Calu3 (cell line): Measurements from ENCODE around the gene PRPF6. TPM values are rescaled to one million over a fixed set of nuclear protein-coding genes. Genes with fewer than 3 reads are reported as not detected.
"Not testable (repeated sequence)": the region's sequence is repeated elsewhere in the genome, so short reads cannot be mapped to it uniquely, and the experiment has no call there.

Experiments
- BruUV-seq: library from RNA; stranded (reverse); fragments of 400-500 nt; replicated peaks from 2 replicates; lab custom pipeline; 2021; lab: Mats Ljungman, UMichigan
- CTCF ChIA-PET: fragments of 300-600 bp; sonication (Branson Sonifier 250); formaldehyde crosslinking; loops from one replicate; lab custom pipeline; 2022; ENCODE audit warnings: antibody characterized with exemption; lab: Charles Lee
- DNase-seq: peaks from one replicate; pipeline ENCODE4 v3.0.0; 2022
- H3K27ac Mint-ChIP-seq: one replicate; pipeline ENCODE4 v1.8.0; 2022; ENCODE audit warnings: mixed read lengths; ENCODE audit not compliant: unreplicated experiment
- H3K27me3 Mint-ChIP-seq: one replicate; pipeline ENCODE4 v1.8.0; 2022; ENCODE audit warnings: mixed read lengths; ENCODE audit not compliant: unreplicated experiment
- H3K36me3 Mint-ChIP-seq: one replicate; pipeline ENCODE4 v1.8.0; 2022; ENCODE audit warnings: mild to moderate bottlenecking, moderate library complexity, mixed read lengths; ENCODE audit not compliant: insufficient read depth, unreplicated experiment
- H3K4me1 Mint-ChIP-seq: one replicate; pipeline ENCODE4 v1.8.0; 2022; ENCODE audit warnings: mild to moderate bottlenecking, low read depth, mixed read lengths; ENCODE audit not compliant: unreplicated experiment
- H3K4me3 Mint-ChIP-seq: one replicate; pipeline ENCODE4 v1.8.0; 2022; ENCODE audit warnings: mild to moderate bottlenecking, low read depth, moderate library complexity, mixed read lengths; ENCODE audit not compliant: unreplicated experiment
- H3K9me3 Mint-ChIP-seq: one replicate; pipeline ENCODE4 v1.8.0; 2022; ENCODE audit warnings: low read depth, mixed read lengths; ENCODE audit not compliant: unreplicated experiment
- CTCF ChIP-seq: fragments of 200-600 bp; IDR thresholded peaks from one replicate; pipeline ENCODE4 v1.8.0; 2022; ENCODE audit warnings: antibody characterized with exemption; ENCODE audit not compliant: unreplicated experiment
- intact Hi-C: fragments of 100-400 bp; cut with micrococcal nuclease; formaldehyde crosslinking; loops from one replicate; pipeline ENCODE4 v1.10.0; 2022; ENCODE audit not compliant: unreplicated experiment
- total RNA-seq: library from RNA; stranded (reverse); gene quantifications from 2 replicates; pipeline ENCODE4 v1.2.3, GENCODE V29; 2022

PRPF6 gene
- total RNA-seq, 1 experiment from 2014 or later: 113 TPM

DNA sequence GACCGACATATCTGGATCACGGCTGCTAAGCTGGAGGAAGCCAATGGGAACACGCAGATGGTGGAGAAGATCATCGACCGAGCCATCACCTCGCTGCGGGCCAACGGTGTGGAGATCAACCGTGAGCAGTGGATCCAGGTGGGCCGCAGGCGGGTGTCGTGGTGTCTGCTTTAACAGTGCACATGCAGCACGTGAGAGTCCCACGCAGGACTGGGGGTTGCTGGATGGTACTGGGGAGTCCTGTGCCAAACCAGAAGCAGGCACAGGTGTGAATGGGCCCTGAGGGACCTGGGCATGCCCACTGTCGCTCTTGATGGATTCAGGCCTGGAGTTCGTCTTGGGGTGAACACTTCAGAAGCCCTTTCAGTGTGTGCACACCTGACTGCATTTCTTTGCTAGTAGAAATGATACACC lies 30.4 kb downstream of the PRPF6 start:
- DNase-seq: no peak
- no TSS peak for BruUV-seq
- H3K9me3 Mint-ChIP-seq: peaks cover 3% of the 10 kb centered on the region
- no peaks in the 10 kb centered on the region for H3K27me3 Mint-ChIP-seq
- H3K36me3 Mint-ChIP-seq: peaks cover 64% of the 10 kb centered on the region
- CTCF ChIA-PET: no interaction called here
- intact Hi-C loops: no loop called here
- no peak overlapping the region for H3K27ac Mint-ChIP-seq
- no peak overlapping the region for H3K4me3 Mint-ChIP-seq
- H3K4me1 Mint-ChIP-seq: no peaks in the 10 kb centered on the region
- no peak for TF ChIP-seq CTCF

GRCh38 chr20:64012385-64013154 lies 31.6 kb downstream of the PRPF6 start:
- H3K4me3 Mint-ChIP-seq, CTCF ChIA-PET, intact Hi-C loops, H3K27me3 Mint-ChIP-seq, H3K4me1 Mint-ChIP-seq, BruUV-seq, H3K9me3 Mint-ChIP-seq, H3K27ac Mint-ChIP-seq, DNase-seq: not testable (repeated sequence)
- H3K36me3 Mint-ChIP-seq: peaks cover 60% of the 10 kb centered on the region

- no peak for TF ChIP-seq CTCF
- intact Hi-C loops: no loop called here
- H3K4me3 Mint-ChIP-seq: no peak overlapping the region
- no peak overlapping the region for H3K27ac Mint-ChIP-seq
- no TSS peak for BruUV-seq
- no peaks in the 10 kb centered on the region for H3K27me3 Mint-ChIP-seq
- DNase-seq: no peak
- H3K9me3 Mint-ChIP-seq: no peaks in the 10 kb centered on the region
- peaks cover 59% of the 10 kb centered on the region for H3K36me3 Mint-ChIP-seq
- CTCF ChIA-PET: no interaction called here
- H3K4me1 Mint-ChIP-seq: no peaks in the 10 kb centered on the region
Observed at GRCh38 chr20:64015635-64016034, 34.7 kb downstream of the PRPF6 start.

GRCh38 chr20:64021124-64021975 lies 40.4 kb downstream of the PRPF6 start:
- no peak for DNase-seq
- no peak for TF ChIP-seq CTCF
- Mint-ChIP-seq H3K27ac (no peak overlapping the region), H3K9me3 (no peaks in the 10 kb centered on the region), H3K4me3 (no peak overlapping the region), H3K4me1 (no peaks in the 10 kb centered on the region), H3K36me3 (peaks cover 70% of the 10 kb centered on the region), H3K27me3 (no peaks in the 10 kb centered on the region)
- no TSS peak for BruUV-seq
- intact Hi-C loops: no loop called here
- CTCF ChIA-PET: no interaction called here
